ENCODE measurements around the gene HTRA3.

Gene HTRA3

GRCh38 chr4:8235224-8235623, 34.3 kb upstream of the HTRA3 start:
- no peak for DNase-seq

GRCh38 chr4:8235686-8236085, 33.9 kb upstream of the HTRA3 start:
- DNase-seq, result no peak

DNA sequence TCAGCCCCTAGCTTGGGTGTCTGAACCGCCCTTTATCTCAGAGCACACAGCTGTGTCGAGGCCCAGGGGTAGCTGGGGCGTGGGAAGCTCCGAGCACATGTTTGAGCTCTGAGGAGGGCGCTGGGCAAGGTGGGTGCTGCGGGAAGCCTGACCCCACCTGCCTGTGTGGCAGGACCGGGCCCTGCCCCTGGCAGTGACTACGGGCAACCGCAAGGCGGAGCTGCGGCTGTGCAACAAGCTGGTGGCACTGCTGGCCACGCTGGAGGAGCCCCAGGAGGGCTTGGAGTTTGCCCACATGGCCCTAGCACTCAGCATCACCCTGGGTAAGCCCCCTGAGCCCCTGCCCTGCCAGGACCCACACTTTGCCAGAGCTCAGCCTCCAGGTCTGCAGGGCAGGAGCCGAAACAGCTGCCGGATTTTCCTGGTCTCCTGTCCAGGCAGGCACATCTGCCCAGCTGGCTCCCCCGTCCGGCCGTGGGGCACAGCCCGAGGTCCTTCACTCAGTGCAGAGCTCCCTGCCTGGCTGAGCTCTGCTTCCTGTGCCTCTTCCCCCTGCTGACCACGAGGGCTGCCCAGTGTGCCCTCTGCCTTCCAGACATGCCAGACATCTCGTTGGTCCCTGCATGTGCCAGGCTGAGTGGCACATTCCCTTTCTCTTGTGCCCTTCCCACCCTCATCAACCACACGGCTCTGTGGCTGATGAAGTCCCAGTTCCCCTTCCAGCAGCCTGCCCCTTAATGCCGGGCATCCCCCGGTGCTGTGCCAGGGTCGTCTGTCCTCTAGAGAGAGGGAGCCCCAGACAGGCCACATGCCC, 33.2 kb upstream of the HTRA3 start:
- DNase-seq, result no peak

GRCh38 chr4:8236920-8237195, 32.7 kb upstream of the HTRA3 start:
- DNase-seq, result no peak

GRCh38 chr4:8237256-8237989, 32.1 kb upstream of the HTRA3 start:
- no peak for DNase-seq

GRCh38 chr4:8238036-8238511, 31.5 kb upstream of the HTRA3 start:
- DNase-seq, result no peak

DNA sequence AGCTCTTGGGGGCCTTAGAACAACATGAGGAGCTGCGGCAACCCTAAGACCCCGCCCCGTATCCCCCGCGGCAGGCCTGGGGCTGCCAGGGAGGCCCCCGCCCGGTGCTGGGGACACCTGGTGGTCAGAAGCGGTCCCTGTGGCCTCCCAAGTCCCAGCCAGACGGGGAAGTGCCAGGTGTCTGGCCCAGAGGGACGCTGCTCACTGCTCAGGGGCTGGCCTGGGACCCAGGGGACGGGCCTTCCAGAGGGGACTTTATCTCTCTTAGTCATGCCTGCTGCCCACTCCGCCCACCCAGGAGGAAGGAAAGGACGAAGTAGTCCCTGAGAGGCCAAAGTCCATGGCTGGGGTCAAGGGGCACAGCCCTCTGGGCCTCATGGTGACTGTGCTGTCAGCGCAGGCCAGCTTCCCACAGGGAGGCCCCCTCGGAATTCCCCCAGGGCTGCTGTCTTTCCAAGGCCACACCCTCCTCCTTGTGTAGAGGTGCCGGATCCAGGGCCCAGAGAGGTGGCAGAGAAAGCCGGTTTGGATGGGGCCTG, 31.0 kb upstream of the HTRA3 start:
- no peak for DNase-seq

- DNase-seq, result no peak
Measured at GRCh38 chr4:8239226-8239625, 30.3 kb upstream of the HTRA3 start.

DNA sequence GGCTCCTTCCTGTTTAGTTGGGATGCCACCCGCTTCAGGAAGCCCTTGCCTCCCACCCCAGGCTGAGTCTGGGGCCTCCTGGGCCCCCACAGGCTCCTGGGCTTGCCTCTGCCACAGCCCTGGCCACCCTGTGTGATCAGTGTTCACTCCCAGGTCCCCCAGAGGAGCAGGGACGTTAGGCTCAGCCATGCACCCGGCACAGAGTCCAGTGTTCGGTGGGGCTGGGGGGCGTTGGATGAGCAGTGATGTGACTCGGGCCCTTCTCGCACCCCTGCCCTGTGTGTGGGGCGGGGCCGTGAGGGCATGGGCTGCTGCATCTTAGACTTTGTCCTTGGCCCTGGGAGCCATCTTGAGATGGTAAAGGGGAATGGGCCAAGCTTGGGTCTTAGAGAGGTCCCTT, 29.9 kb upstream of the HTRA3 start:
- DNase-seq, result no peak

GRCh38 chr4:8240211-8241041, 29.1 kb upstream of the HTRA3 start:
- DNase-seq, result no peak

GRCh38 chr4:8241211-8241779, 28.3 kb upstream of the HTRA3 start:
- no peak for DNase-seq

- DNase-seq, result peak; percentile 90
Measured at GRCh38 chr4:8241895-8242696, 27.5 kb upstream of the HTRA3 start.

GRCh38 chr4:8242782-8243560, 26.6 kb upstream of the HTRA3 start:
- DNase-seq, result no peak

DNA sequence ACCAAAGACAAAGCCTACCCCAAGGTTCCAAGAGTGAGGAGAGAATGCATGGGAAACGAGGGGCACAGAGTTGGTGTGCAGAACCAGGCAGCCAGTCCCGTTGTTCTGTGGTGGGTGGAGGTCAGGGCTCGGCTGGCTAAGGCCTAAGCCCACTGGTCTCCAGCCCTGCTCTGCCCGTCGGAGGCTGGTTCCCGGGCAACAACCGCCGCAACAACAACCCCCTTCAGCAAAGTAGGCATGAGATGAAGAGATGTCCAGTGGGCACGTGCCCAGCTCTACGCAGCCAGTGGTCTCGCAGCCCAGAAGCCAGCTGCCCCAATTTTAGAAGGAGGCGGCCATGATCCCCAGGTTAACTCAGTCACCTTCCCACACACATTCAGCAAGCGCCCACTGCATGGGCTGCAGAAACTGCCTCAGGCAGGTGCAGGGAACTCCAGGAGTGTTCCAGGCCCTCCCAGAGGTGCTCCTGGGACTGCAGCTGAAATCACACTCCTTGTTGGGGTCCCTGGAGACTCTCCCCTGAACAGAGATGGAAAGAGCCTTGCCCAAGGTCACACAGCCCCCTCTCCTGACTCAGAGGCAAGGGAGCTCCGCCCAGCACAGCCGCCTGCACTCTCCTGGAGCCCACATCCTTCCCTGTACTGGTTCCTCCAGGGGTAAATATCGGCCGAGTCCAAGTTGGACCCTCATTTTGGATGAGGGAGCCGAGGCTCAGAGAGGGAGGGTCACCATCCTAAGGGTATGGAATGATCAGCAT, 25.4 kb upstream of the HTRA3 start:
- DNase-seq, result no peak

DNA sequence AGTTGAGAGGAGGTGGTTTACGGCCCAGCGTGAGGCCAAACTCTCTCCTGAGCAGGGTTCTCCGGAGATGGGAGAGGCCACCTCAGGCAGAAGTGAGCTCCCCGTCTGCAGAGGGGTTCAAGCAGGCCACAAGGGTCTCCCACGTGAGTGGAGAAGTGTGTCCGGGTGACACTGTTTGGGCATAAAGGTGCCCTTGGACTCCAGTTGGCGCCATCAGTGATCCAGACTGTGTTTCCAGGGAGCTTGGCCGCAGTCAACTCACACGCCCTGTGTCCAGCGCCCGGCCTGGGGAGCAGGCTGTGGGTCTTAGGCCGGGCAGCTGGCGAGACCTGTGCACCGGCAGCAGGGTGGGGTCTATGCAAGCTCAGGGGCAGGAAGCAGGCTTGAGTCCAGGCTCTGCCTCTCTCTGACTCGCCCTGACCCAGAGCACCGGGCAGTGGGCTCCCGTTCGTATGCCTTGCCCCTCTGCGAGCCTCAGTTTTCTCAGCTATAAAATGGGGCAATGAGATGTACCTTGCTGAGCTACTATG, 24.6 kb upstream of the HTRA3 start:
- no peak for DNase-seq

- no peak for DNase-seq
Measured at GRCh38 chr4:8245884-8246833, 23.4 kb upstream of the HTRA3 start.

- DNase-seq, result no peak
Measured at GRCh38 chr4:8247047-8247930, 22.3 kb upstream of the HTRA3 start.

GRCh38 chr4:8248091-8248490, 21.5 kb upstream of the HTRA3 start:
- DNase-seq, result peak; percentile 28
